ENCODE measurements around the gene ARID1B. TPM values are rescaled to one million over a fixed set of nuclear protein-coding genes. Genes with fewer than 3 reads are reported as not detected.

ARID1B gene
- total and polyA plus RNA-seq, 9 of the 15 experiments (the other 6 are each of a cell fraction or from before 2014, with no cell fraction given): 12.5 to 50.5 (median 25.8) TPM

- H3K9me1 ChIP-seq (ENCODE audit: control insufficient read depth, insufficient read depth, low read length): no peaks in the 10 kb centered on the region
- no peaks in the 10 kb centered on the region for H4K20me1 ChIP-seq (replicated peaks; ENCODE audit: control insufficient read depth, insufficient read depth, low read length)
- 81% methylated on average over 23 of the region's 28 CpGs for WGBS (ENCODE audit: insufficient coverage, low coverage, missing lambda C conversion rate)
- H3K9me3 ChIP-seq (replicated peaks; ENCODE audit: control insufficient read depth, insufficient read depth, low read depth, low read length): no peaks in the 10 kb centered on the region
- in situ Hi-C loops (cut with MboI): no loop called here
- ATAC-seq (no peak), DNase-seq (ENCODE audit: extremely low read depth in 1 of 4, low spot score in 3 of 4) (no peak), FAIRE-seq (no peak)
- intact Hi-C loops (cut with micrococcal nuclease): no loop called here
- H3K4me2 ChIP-seq (ENCODE audit: insufficient read depth, low read length): no peak overlapping the region
- TF ChIP-seq CTCF (IDR thresholded peaks at IDR 0.05 in 2 of 3, conservative IDR thresholded peaks at IDR 0.05 in 1 of 3; ENCODE audit: insufficient read depth in 2 of 3, low read depth in 1 of 3, low read length in 3 of 3) (0 out of 6 replicates have a peak, but pooled peaks of 1 of the 3 experiments have one; percentile 6), PRMT5 (CRISPR knock-in tag; IDR thresholded peaks at IDR 0.05) (no peak)
- H3K27ac ChIP-seq (ENCODE audit: extremely low read depth, low read depth, low read length): no peak overlapping the region
- ChIA-PET CTCF (ENCODE audit: low intra/inter-chr PET ratio) (no interaction called here), POLR2A (interaction anchor here (0.6 kb wide), 1 partner anchor 18 kb away, joined by 3 read pairs; no protein-coding TSS in a partner anchor)
- H3K9ac ChIP-seq (ENCODE audit: insufficient read depth in 1 of 2, low read depth in 2 of 2, low read length in 2 of 2): no peak overlapping the region
- no peak overlapping the region for H2AFZ ChIP-seq (ENCODE audit: low read depth, low read length)
- H3K79me2 ChIP-seq (ENCODE audit: control insufficient read depth, insufficient read depth, low read length): no peaks in the 10 kb centered on the region
- H3K36me3 ChIP-seq (ENCODE audit: control insufficient read depth, insufficient read depth, low read length): no peaks in the 10 kb centered on the region
- peaks cover 14 to 43% of the 10 kb centered on the region in 2 experiments for H3K4me1 ChIP-seq (replicated peaks in 1 of 2; ENCODE audit: control insufficient read depth in 2 of 2, insufficient read depth in 2 of 2, low read length in 2 of 2)
- no peaks in the 10 kb centered on the region for H3K27me3 ChIP-seq (ENCODE audit: control insufficient read depth in 2 of 2, insufficient read depth in 2 of 2, low read length in 2 of 2)
- BruUV-seq (replicated peaks): no TSS peak
- H3K4me3 ChIP-seq: no peak overlapping the region
These were observed 458.4 kb downstream of the ARID1B start for GRCh38 chr6:157235600-157236039.
